B cell (primary cell): ENCODE data around the gene MAP4K5.

ENCODE experiments used
- CTCF ChIP-seq: fragments of 200-600 bp; IDR thresholded peaks from one replicate; pipeline ENCODE4 v1.8.0; 2022; ENCODE audit warnings: antibody characterized with exemption, mild to moderate bottlenecking
- EZH2 ChIP-seq: IDR thresholded peaks from 2 replicates; pipeline ENCODE4 v1.6.1; 2012; ENCODE audit warnings: borderline replicate concordance, low read depth, mild to moderate bottlenecking, moderate library complexity, low read length; ENCODE audit not compliant: insufficient read depth, poor library complexity, severe bottlenecking

DNA sequence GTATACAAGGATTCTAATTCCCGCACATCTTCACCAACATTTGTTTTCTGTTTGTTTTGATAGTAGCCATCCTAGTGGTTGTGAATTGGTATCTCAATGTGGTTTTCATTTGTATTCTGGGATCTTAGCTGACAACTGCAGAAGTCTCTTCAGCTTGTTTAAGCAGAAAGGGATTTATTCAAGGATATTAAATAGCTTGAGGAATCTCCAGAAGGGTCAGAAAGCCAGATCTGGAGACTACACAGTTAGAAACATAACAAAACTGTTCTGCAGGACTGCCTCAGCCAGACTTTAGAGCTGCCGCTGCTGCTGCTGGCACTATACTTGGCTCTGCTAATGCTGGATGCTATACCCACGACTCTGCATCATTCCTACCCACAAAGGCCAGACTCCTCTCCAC is 122.3 kb downstream of the MAP4K5 start:
- no peak for TF ChIP-seq CTCF
- no peak for TF ChIP-seq EZH2
